Mucosa of descending colon (tissue), 3 donors: Measurements from ENCODE around the gene ESPN. TPM values are rescaled to one million over a fixed set of nuclear protein-coding genes. Genes with fewer than 3 reads are reported as not detected.
A peak's percentile ranks its signal among the peaks of the same experiment; 100 is the strongest.

Experiments used
- ATAC-seq: fragments of 200-7000 bp; cut with Tn5 transposase; one replicate; pipeline ENCODE4 v1.9.1; 2020; ENCODE audit warnings: mild to moderate bottlenecking, moderate library complexity
- DNase-seq, 3 donors: peaks; one replicate each; pipeline ENCODE4 v3.0.0-alpha.2; 2020
- H3K36me3 ChIP-seq: fragments of 200-600 bp; one replicate; pipeline ENCODE4 v1.8.0; 2021; ENCODE audit warnings: low read depth, mild to moderate bottlenecking
- H3K4me1 ChIP-seq: fragments of 200-600 bp; one replicate; pipeline ENCODE4 v1.8.0; 2021; ENCODE audit warnings: low read depth, mild to moderate bottlenecking
- H3K4me3 ChIP-seq: fragments of 200-600 bp; one replicate; pipeline ENCODE4 v1.8.0; 2021; ENCODE audit warnings: mild to moderate bottlenecking
- H3K9me3 ChIP-seq: fragments of 200-600 bp; one replicate; pipeline ENCODE4 v1.8.0; 2021; ENCODE audit warnings: mild to moderate bottlenecking
- intact Hi-C, 2 donors: fragments of 100-400 bp; cut with DNase I in 1 of 2; cut with micrococcal nuclease in 1 of 2; formaldehyde crosslinking; loops; one replicate each; pipeline versions ENCODE4 v1.11.0 to v1.11.1; 2022; cut with DNase I, micrococcal nuclease
- total RNA-seq, 3 donors: library from RNA; stranded (reverse); fragmentation: NEBNext Ultra II Directional in 2 of 3; extraction: Animal tissue kit (Norgen Biotek cat#: 25700) in 2 of 3; gene quantifications; one replicate each; pipeline versions ENCODE4 v1.2.1 to v1.2.4, GENCODE V29; 2021 to 2023
- TF ChIP-seq, protein P1 (sequence below): fragments of 200-600 bp; IDR thresholded peaks from one replicate; pipeline ENCODE4 v1.8.0; 2022; ENCODE audit warnings: antibody characterized with exemption, mild to moderate bottlenecking
- donor health status: DM: no; HTN: no; CAD: no; lungs with moderate emphysema.
- donor health status: DM: no; HTN: no; CAD: no.
- donor health status: DM: no; HTN: yes; CAD: no.

ESPN gene
- total RNA-seq, 3 donors from 2014 or later = 65.7 to 137 (median 124) TPM

DNA sequence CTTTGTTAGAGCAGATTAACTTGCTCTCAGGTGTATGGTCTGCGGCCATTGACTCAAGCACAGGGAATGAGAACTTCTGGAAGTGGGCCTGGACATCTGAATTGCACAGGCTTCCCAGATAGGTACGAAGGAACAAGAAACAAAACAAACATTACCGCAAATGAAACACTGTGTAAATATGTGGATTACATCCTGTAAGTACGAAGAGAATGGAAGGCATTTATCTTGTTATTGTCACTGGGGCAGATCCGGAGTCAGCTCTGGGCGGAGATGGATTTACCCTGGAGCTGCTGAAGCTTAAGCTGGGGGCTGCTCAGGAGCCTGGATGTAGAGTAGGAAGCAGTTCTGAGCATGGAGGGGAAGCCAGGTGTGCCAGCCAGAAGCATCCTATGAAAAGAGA, 11.7 kb upstream of the ESPN start:
- H3K4me3 ChIP-seq = no peak overlapping the region
- no peaks in the 10 kb centered on the region for H3K36me3 ChIP-seq
- H3K4me1 ChIP-seq = peaks cover 26% of the 10 kb centered on the region
- ATAC-seq (peak; percentile 63), DNase-seq (no peak)
- intact Hi-C loops = no loop called here
- no peaks in the 10 kb centered on the region for H3K9me3 ChIP-seq
- TF ChIP-seq, protein P1, sequence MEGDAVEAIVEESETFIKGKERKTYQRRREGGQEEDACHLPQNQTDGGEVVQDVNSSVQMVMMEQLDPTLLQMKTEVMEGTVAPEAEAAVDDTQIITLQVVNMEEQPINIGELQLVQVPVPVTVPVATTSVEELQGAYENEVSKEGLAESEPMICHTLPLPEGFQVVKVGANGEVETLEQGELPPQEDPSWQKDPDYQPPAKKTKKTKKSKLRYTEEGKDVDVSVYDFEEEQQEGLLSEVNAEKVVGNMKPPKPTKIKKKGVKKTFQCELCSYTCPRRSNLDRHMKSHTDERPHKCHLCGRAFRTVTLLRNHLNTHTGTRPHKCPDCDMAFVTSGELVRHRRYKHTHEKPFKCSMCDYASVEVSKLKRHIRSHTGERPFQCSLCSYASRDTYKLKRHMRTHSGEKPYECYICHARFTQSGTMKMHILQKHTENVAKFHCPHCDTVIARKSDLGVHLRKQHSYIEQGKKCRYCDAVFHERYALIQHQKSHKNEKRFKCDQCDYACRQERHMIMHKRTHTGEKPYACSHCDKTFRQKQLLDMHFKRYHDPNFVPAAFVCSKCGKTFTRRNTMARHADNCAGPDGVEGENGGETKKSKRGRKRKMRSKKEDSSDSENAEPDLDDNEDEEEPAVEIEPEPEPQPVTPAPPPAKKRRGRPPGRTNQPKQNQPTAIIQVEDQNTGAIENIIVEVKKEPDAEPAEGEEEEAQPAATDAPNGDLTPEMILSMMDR = no peak

DNA sequence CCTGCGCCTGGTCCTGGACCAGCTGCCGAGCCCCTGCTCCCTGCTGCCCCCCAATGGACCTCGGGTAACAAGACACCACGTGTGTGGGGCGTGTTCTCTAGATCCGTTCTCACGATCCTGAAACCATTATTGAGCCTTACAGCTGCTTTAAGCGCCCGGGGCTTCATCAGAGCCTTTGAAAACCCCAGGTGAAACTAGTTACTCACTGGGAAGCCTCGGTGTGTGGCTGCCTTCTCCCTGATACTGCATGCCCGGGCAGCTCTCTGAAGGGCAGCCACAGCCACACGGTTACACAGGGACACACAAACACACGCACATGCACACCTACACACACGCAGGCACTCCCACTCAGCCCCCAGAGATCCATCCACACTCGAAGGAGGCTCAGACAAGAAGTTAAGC, 10.1 kb upstream of the ESPN start:
- no peaks in the 10 kb centered on the region for H3K9me3 ChIP-seq
- intact Hi-C loops = no loop called here
- H3K4me3 ChIP-seq = no peak overlapping the region
- H3K36me3 ChIP-seq = no peaks in the 10 kb centered on the region
- H3K4me1 ChIP-seq = peaks cover 37% of the 10 kb centered on the region
- ATAC-seq (peak; percentile 50), DNase-seq (peak in 2 of 3 donors; percentile 63 to 67)
- TF ChIP-seq, protein P1 = peak; percentile 43

DNA sequence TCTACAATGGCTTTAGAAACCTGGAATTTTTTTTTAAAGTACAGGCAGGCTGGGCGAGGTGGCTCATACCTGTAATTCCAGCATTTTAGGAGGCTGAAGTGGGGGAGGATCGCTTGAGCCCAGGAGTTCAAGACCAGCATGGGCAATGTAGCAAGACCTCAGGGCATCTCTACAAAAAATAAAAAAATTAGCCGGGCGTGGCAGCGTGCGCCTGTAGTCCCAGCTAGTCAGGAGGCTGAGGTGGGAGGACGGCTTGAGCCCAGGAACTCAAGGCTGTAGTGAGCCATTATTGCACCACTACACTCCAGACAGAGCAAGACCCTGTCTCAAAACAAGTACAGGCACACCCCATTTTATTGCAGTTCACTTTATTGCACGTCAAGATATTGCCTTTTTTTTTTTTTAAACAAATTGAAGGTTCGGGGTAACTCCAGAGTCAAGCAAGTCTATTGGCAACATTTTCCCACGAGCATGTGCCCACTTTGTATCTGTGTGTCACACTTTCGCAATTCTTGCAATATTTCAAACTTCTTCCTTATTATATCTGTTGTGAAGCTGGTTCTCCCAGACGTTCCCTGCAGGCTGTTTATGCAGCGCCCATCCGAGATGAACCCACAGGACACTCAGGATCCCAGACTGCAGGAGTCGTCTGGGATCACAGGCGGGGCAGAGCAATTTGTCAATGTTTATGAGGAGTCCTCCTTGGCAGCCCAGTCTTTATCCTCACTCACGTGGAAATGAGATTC, 9.5 kb upstream of the ESPN start:
- Histone ChIP-seq H3K4me1 (peaks cover 42% of the 10 kb centered on the region), H3K4me3 (no peak overlapping the region), H3K9me3 (no peaks in the 10 kb centered on the region), H3K36me3 (no peaks in the 10 kb centered on the region)
- TF ChIP-seq, protein P1 = no peak
- DNase-seq (peak in 2 of 3 donors; percentile 41 to 52), ATAC-seq (peak; percentile 25)
- intact Hi-C loops = no loop called here

DNA sequence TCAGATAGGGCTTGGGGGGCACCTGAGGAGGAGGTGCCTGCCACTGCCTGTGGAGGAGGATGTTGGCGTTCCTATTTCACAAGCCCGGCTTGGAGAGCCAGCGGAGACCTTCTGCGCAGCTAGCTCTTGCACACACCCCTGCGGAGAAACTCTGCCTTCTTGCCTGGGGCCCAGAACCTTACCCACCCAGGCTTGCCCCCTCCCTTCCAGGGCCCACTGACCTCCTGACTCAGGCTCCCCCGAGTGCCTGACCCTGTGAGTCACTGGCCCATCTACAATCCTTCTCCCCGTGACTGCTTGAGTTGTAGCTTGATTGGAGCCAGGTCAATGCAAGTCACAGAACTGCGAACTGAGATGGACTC, 8.3 kb upstream of the ESPN start:
- intact Hi-C loops = no loop called here
- Histone ChIP-seq H3K4me1 (peaks cover 53% of the 10 kb centered on the region), H3K9me3 (no peaks in the 10 kb centered on the region), H3K4me3 (no peak overlapping the region), H3K36me3 (no peaks in the 10 kb centered on the region)
- TF ChIP-seq, protein P1 = no peak
- DNase-seq (peak in 1 of 3 donors; percentile 46), ATAC-seq (no peak)

DNA sequence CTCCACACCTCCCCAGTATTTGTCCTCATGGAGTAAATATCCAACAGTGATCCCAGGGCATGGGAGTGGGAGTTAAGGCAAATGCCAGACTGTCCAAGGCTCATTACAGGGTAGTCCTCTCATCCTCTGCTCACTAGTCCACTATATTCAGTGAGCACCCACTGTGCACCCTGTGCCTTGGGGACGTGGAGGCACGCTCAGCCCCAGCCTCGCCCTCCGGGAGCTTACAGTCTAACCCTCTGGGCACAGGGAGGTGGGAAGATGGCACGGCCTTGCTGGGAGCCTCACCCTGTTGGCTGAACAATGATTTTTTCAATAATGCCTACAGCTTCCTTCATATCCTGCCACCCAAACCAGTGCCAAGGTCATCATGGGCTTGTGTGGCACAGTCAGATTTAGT, 7.7 kb upstream of the ESPN start:
- no peak overlapping the region for H3K4me3 ChIP-seq
- H3K36me3 ChIP-seq = no peaks in the 10 kb centered on the region
- no peak for DNase-seq
- TF ChIP-seq, protein P1 = no peak
- no peaks in the 10 kb centered on the region for H3K9me3 ChIP-seq
- ATAC-seq = no peak
- peaks cover 53% of the 10 kb centered on the region for H3K4me1 ChIP-seq
- intact Hi-C loops = no loop called here
